ENCODE data around the gene C16orf90. TPM values are rescaled to one million over a fixed set of nuclear protein-coding genes. Genes with fewer than 3 reads are reported as not detected.
A peak's percentile ranks its signal among the peaks of the same experiment; 100 is the strongest.

C16orf90 gene
- total and polyA plus RNA-seq, 5 donors from 2014 or later = not detected

- H3K4me1 ChIP-seq (ENCODE audit: control insufficient read depth, insufficient read depth, low read length, poor library complexity, severe bottlenecking) = peaks cover 9% of the 10 kb centered on the region
- H3K27me3 ChIP-seq (ENCODE audit: control insufficient read depth, insufficient read depth, low read length) = no peaks in the 10 kb centered on the region
- Mint-ChIP-seq H3K27ac (peak overlapping the region in 2 of 3 donors; percentile 20 to 31), H3K36me3 (peaks cover 24% of the 10 kb centered on the region), H3K9me3 (no peaks in the 10 kb centered on the region), H3K4me3 (peak overlapping the region in 1 of 4 donors; percentile 25), H3K4me1 (peaks cover 15 to 77% (median 37%) of the 10 kb centered on the region in 4 donors), H3K27me3 (no peaks in the 10 kb centered on the region)
- H3K36me3 ChIP-seq (ENCODE audit: control insufficient read depth, insufficient read depth, low read length) = peaks cover 39% of the 10 kb centered on the region
- no peaks in the 10 kb centered on the region for H3K9me3 ChIP-seq (ENCODE audit: control insufficient read depth in 2 of 2, low read length in 2 of 2)
- no peak overlapping the region for H3K4me3 ChIP-seq (ENCODE audit: low read depth, low read length)
- ATAC-seq (ENCODE audit: low read depth in 2 of 2) (no peak), DNase-seq (no peak)
- no peak overlapping the region for H3K27ac ChIP-seq (ENCODE audit: insufficient read depth, low read length, poor library complexity, severe bottlenecking)
Observed at GRCh38 chr16:3468501-3468900, 26.8 kb downstream of the C16orf90 start.

GRCh38 chr16:3467921-3468320 is 27.4 kb downstream of the C16orf90 start:
- H3K27me3 Mint-ChIP-seq = no peaks in the 10 kb centered on the region
- ATAC-seq (ENCODE audit: low read depth in 2 of 2) = no peak
- no peak for DNase-seq
- Histone ChIP-seq H3K27me3 (ENCODE audit: control insufficient read depth, insufficient read depth, low read length) (no peaks in the 10 kb centered on the region), H3K9me3 (ENCODE audit: control insufficient read depth in 2 of 2, low read length in 2 of 2) (no peaks in the 10 kb centered on the region), H3K4me1 (ENCODE audit: control insufficient read depth, insufficient read depth, low read length, poor library complexity, severe bottlenecking) (peaks cover 14% of the 10 kb centered on the region), H3K27ac (ENCODE audit: insufficient read depth, low read length, poor library complexity, severe bottlenecking) (no peak overlapping the region), H3K4me3 (ENCODE audit: low read depth, low read length) (no peak overlapping the region), H3K36me3 (ENCODE audit: control insufficient read depth, insufficient read depth, low read length) (peaks cover 35% of the 10 kb centered on the region)
- peaks cover 15 to 78% (median 37%) of the 10 kb centered on the region in 4 donors for H3K4me1 Mint-ChIP-seq
- H3K4me3 Mint-ChIP-seq = peak overlapping the region in 1 of 4 donors; percentile 25
- peak overlapping the region in 2 of 3 donors; percentile 20 to 31 for H3K27ac Mint-ChIP-seq
- no peaks in the 10 kb centered on the region for H3K9me3 Mint-ChIP-seq
- H3K36me3 Mint-ChIP-seq = peaks cover 21% of the 10 kb centered on the region

GRCh38 chr16:3467182-3467581 is 28.1 kb downstream of the C16orf90 start:
- ATAC-seq (ENCODE audit: low read depth in 2 of 2) (no peak), DNase-seq (no peak)
- Histone ChIP-seq H3K4me3 (ENCODE audit: low read depth, low read length) (no peak overlapping the region), H3K27me3 (ENCODE audit: control insufficient read depth, insufficient read depth, low read length) (no peaks in the 10 kb centered on the region), H3K4me1 (ENCODE audit: control insufficient read depth, insufficient read depth, low read length, poor library complexity, severe bottlenecking) (peaks cover 16% of the 10 kb centered on the region), H3K9me3 (ENCODE audit: control insufficient read depth in 2 of 2, low read length in 2 of 2) (no peaks in the 10 kb centered on the region), H3K36me3 (ENCODE audit: control insufficient read depth, insufficient read depth, low read length) (peaks cover 32% of the 10 kb centered on the region), H3K27ac (ENCODE audit: insufficient read depth, low read length, poor library complexity, severe bottlenecking) (no peak overlapping the region)
- peaks cover 16% of the 10 kb centered on the region for H3K36me3 Mint-ChIP-seq
- H3K4me1 Mint-ChIP-seq = peaks cover 15 to 80% (median 37%) of the 10 kb centered on the region in 4 donors
- H3K27ac Mint-ChIP-seq = peak overlapping the region in 2 of 3 donors; percentile 69 to 71
- no peaks in the 10 kb centered on the region for H3K9me3 Mint-ChIP-seq
- H3K27me3 Mint-ChIP-seq = no peaks in the 10 kb centered on the region
- H3K4me3 Mint-ChIP-seq = peak overlapping the region in 1 of 4 donors; percentile 71

GRCh38 chr16:3465911-3466584 is 29.2 kb downstream of the C16orf90 start:
- no peak for DNase-seq
- Histone ChIP-seq H3K4me1 (ENCODE audit: control insufficient read depth, insufficient read depth, low read length, poor library complexity, severe bottlenecking) (peaks cover 27% of the 10 kb centered on the region), H3K36me3 (ENCODE audit: control insufficient read depth, insufficient read depth, low read length) (peaks cover 32% of the 10 kb centered on the region), H3K27me3 (ENCODE audit: control insufficient read depth, insufficient read depth, low read length) (no peaks in the 10 kb centered on the region), H3K9me3 (ENCODE audit: control insufficient read depth in 2 of 2, low read length in 2 of 2) (no peaks in the 10 kb centered on the region), H3K4me3 (ENCODE audit: low read depth, low read length) (no peak overlapping the region), H3K27ac (ENCODE audit: insufficient read depth, low read length, poor library complexity, severe bottlenecking) (no peak overlapping the region)
- no peaks in the 10 kb centered on the region for H3K27me3 Mint-ChIP-seq
- H3K36me3 Mint-ChIP-seq = peaks cover 12% of the 10 kb centered on the region
- H3K27ac Mint-ChIP-seq = peak overlapping the region; percentile 64 to 71 (median 70)
- no peak overlapping the region for H3K4me3 Mint-ChIP-seq
- no peak for ATAC-seq (ENCODE audit: low read depth in 2 of 2)
- H3K9me3 Mint-ChIP-seq = no peaks in the 10 kb centered on the region
- peaks cover 18 to 85% (median 47%) of the 10 kb centered on the region in 4 donors for H3K4me1 Mint-ChIP-seq

- Histone ChIP-seq H3K4me3 (ENCODE audit: low read depth, low read length) (no peak overlapping the region), H3K36me3 (ENCODE audit: control insufficient read depth, insufficient read depth, low read length) (peaks cover 31% of the 10 kb centered on the region), H3K9me3 (ENCODE audit: control insufficient read depth in 2 of 2, low read length in 2 of 2) (no peaks in the 10 kb centered on the region), H3K4me1 (ENCODE audit: control insufficient read depth, insufficient read depth, low read length, poor library complexity, severe bottlenecking) (peaks cover 35% of the 10 kb centered on the region), H3K27ac (ENCODE audit: insufficient read depth, low read length, poor library complexity, severe bottlenecking) (no peak overlapping the region), H3K27me3 (ENCODE audit: control insufficient read depth, insufficient read depth, low read length) (no peaks in the 10 kb centered on the region)
- H3K4me1 Mint-ChIP-seq = peaks cover 21 to 89% (median 52%) of the 10 kb centered on the region in 4 donors
- H3K4me3 Mint-ChIP-seq = peak overlapping the region in 1 of 4 donors; percentile 29
- ATAC-seq (ENCODE audit: low read depth in 2 of 2) = no peak
- H3K27me3 Mint-ChIP-seq = no peaks in the 10 kb centered on the region
- H3K27ac Mint-ChIP-seq = no peak overlapping the region
- DNase-seq = no peak
- H3K9me3 Mint-ChIP-seq = no peaks in the 10 kb centered on the region
- peaks cover 7% of the 10 kb centered on the region for H3K36me3 Mint-ChIP-seq
Observed at GRCh38 chr16:3465301-3465700, 30.0 kb downstream of the C16orf90 start.

- Histone ChIP-seq H3K27me3 (ENCODE audit: control insufficient read depth, insufficient read depth, low read length) (no peaks in the 10 kb centered on the region), H3K4me1 (ENCODE audit: control insufficient read depth, insufficient read depth, low read length, poor library complexity, severe bottlenecking) (peaks cover 63% of the 10 kb centered on the region), H3K36me3 (ENCODE audit: control insufficient read depth, insufficient read depth, low read length) (peaks cover 7% of the 10 kb centered on the region), H3K4me3 (ENCODE audit: low read depth, low read length) (no peak overlapping the region), H3K27ac (ENCODE audit: insufficient read depth, low read length, poor library complexity, severe bottlenecking) (no peak overlapping the region), H3K9me3 (ENCODE audit: control insufficient read depth in 2 of 2, low read length in 2 of 2) (no peaks in the 10 kb centered on the region)
- no peaks in the 10 kb centered on the region for H3K9me3 Mint-ChIP-seq
- H3K27ac Mint-ChIP-seq = peak overlapping the region in 2 of 3 donors; percentile 59 to 91
- H3K4me1 Mint-ChIP-seq = peaks cover 31 to 82% (median 45%) of the 10 kb centered on the region in 4 donors
- no peaks in the 10 kb centered on the region for H3K27me3 Mint-ChIP-seq
- H3K36me3 Mint-ChIP-seq = no peaks in the 10 kb centered on the region
- H3K4me3 Mint-ChIP-seq = peak overlapping the region; percentile 31 to 93 (median 84)
- ATAC-seq (ENCODE audit: low read depth in 2 of 2) = no peak
- DNase-seq = peak in 2 of 3 donors; percentile 35 to 47
Observed at GRCh38 chr16:3461151-3461550, 34.1 kb downstream of the C16orf90 start.

GRCh38 chr16:3460585-3460984 is 34.7 kb downstream of the C16orf90 start:
- ATAC-seq (ENCODE audit: low read depth in 2 of 2) = no peak
- Mint-ChIP-seq H3K4me3 (peak overlapping the region; percentile 31 to 93 (median 84)), H3K9me3 (no peaks in the 10 kb centered on the region), H3K4me1 (peaks cover 34 to 79% (median 43%) of the 10 kb centered on the region in 4 donors), H3K27ac (peak overlapping the region in 2 of 3 donors; percentile 59 to 94), H3K27me3 (no peaks in the 10 kb centered on the region), H3K36me3 (no peaks in the 10 kb centered on the region)
- DNase-seq = no peak
- Histone ChIP-seq H3K36me3 (ENCODE audit: control insufficient read depth, insufficient read depth, low read length) (peaks cover 1% of the 10 kb centered on the region), H3K4me1 (ENCODE audit: control insufficient read depth, insufficient read depth, low read length, poor library complexity, severe bottlenecking) (peaks cover 63% of the 10 kb centered on the region), H3K4me3 (ENCODE audit: low read depth, low read length) (peak overlapping the region; percentile 21), H3K27me3 (ENCODE audit: control insufficient read depth, insufficient read depth, low read length) (no peaks in the 10 kb centered on the region), H3K9me3 (ENCODE audit: control insufficient read depth in 2 of 2, low read length in 2 of 2) (no peaks in the 10 kb centered on the region), H3K27ac (ENCODE audit: insufficient read depth, low read length, poor library complexity, severe bottlenecking) (no peak overlapping the region)

- ATAC-seq (ENCODE audit: low read depth in 2 of 2) (no peak), DNase-seq (no peak)
- no peaks in the 10 kb centered on the region for H3K9me3 Mint-ChIP-seq
- Histone ChIP-seq H3K4me3 (ENCODE audit: low read depth, low read length) (peak overlapping the region; percentile 84), H3K4me1 (ENCODE audit: control insufficient read depth, insufficient read depth, low read length, poor library complexity, severe bottlenecking) (peaks cover 63% of the 10 kb centered on the region), H3K9me3 (ENCODE audit: control insufficient read depth in 2 of 2, low read length in 2 of 2) (no peaks in the 10 kb centered on the region), H3K27ac (ENCODE audit: insufficient read depth, low read length, poor library complexity, severe bottlenecking) (no peak overlapping the region), H3K36me3 (ENCODE audit: control insufficient read depth, insufficient read depth, low read length) (no peaks in the 10 kb centered on the region), H3K27me3 (ENCODE audit: control insufficient read depth, insufficient read depth, low read length) (no peaks in the 10 kb centered on the region)
- H3K4me1 Mint-ChIP-seq = peaks cover 34 to 75% (median 41%) of the 10 kb centered on the region in 4 donors
- no peaks in the 10 kb centered on the region for H3K27me3 Mint-ChIP-seq
- peak overlapping the region in 2 of 3 donors; percentile 73 to 94 for H3K27ac Mint-ChIP-seq
- H3K36me3 Mint-ChIP-seq = no peaks in the 10 kb centered on the region
- H3K4me3 Mint-ChIP-seq = peak overlapping the region; percentile 82 to 96 (median 90)
Observed at GRCh38 chr16:3460121-3460520, 35.2 kb downstream of the C16orf90 start.
